GM19452 (cell line): ENCODE data around the gene NRN1.
"Not testable (repeated sequence)": the region's sequence is repeated elsewhere in the genome, so short reads cannot be mapped to it uniquely, and the experiment has no call there.

Experiments used
- ATAC-seq: cut with Tn5 transposase; IDR thresholded peaks from one replicate; pipeline ENCODE4 v1.9.1; 2021; ENCODE audit not compliant: unreplicated experiment

Gene NRN1

GRCh38 chr6:5984150-5985089 lies 22.3 kb downstream of the NRN1 start:
- ATAC-seq = no peak

DNA sequence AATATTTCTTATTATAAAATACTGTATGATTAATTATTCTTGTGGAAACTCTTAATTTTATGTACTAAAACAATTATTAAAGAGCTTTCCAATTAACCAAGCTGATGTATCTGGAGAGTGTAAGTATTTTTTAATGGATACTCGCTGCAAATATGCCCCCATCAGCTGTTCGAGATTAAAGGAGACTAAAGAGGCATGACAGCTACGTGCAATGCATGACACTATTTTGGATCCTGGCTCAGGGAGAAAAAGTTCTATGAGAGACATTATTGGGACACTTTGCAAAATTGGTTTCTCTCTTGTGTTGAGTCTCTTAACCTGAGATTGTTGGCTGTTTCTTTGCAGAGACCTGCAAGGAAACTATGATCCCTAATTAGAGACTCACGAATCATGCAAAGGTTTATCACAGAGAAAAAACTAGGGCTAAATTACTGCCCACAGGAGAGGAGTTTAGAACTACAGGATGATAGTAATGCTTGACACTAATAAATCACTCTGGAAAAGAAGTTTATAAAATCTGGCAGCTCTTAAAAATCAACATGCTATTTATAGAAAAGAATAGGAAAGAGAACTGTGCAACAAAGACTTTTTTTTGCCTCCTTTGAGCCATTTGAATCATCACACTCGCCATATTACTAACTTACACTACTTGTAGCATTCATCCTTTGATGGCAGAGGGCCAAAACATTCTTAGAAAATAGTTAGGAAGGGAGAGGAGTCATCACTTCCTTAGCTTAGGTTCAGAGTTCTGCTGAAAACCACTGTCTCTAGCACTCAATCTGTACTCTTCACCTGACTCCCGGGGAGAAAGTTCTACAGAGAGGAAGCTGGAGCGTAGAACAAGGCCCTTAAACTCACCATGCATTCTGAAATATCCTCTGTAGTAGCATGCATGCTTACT lies 25.3 kb downstream of the NRN1 start:
- no peak for ATAC-seq

- no peak for ATAC-seq
These were observed 26.9 kb downstream of the NRN1 start for GRCh38 chr6:5979650-5980420.

GRCh38 chr6:5976811-5977210 lies 29.9 kb downstream of the NRN1 start:
- ATAC-seq = no peak

- ATAC-seq = no peak
These were observed 37.6 kb downstream of the NRN1 start for GRCh38 chr6:5968817-5969734.

DNA sequence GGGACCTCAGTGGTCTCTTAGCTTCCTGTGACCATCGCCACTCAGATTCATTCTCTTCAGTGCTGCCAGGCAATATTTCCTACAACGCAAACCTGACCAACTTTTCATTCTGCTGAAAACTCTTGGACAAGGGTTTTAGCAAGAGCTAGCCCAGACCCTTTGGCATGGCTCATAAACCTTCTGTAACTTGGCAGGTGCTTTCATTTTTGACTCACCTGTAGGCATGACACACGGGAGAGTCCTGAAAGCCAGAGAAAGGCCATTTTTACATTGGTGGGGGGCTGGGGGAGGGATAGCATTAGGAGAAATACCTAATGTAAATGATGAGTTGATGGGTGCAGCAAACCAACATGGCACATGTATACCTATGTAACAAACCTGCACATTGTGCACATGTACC lies 38.7 kb downstream of the NRN1 start:
- ATAC-seq = not testable (repeated sequence)

- no peak for ATAC-seq
These were observed 39.1 kb downstream of the NRN1 start for GRCh38 chr6:5967594-5967993.

DNA sequence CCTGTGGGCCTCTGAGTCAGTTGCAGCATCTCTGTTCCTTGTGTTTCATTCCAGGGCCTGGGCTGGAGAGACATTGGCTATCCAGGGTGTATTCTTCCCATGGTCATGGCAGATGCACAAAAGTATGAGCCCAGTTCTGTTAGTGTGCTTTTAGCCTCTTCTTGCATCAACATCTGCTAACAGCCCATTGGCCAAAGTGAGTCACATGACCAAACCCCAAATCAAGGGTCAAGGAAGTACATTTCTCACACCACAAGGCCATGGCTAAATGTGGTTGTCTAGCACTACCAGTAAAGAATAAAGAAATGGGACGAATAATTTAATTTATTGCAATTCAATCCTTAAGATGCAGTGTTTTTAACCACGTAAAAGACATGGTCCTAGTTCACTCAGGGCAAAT lies 43.9 kb downstream of the NRN1 start:
- no peak for ATAC-seq

DNA sequence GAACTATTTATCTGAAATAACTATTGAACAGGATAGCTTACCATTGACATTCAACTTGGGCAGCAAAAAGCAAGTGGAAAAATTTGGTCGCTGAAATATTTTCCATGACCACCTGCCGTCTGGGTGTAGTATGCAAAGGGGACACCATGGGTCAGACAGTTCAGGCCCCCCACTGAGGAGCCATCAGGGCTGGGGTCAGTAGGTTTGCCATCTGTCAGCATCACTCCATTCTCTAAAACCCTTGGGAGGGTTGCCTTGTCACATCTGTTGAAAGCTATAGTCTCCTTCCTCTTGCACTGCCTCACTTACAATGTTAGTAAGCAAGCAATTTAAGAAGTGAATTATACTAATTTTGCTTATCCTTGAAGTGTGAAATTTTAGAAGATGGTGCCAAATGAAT lies 44.9 kb downstream of the NRN1 start:
- no peak for ATAC-seq

- no peak for ATAC-seq
These were observed 46.3 kb downstream of the NRN1 start for GRCh38 chr6:5960456-5960855.

DNA sequence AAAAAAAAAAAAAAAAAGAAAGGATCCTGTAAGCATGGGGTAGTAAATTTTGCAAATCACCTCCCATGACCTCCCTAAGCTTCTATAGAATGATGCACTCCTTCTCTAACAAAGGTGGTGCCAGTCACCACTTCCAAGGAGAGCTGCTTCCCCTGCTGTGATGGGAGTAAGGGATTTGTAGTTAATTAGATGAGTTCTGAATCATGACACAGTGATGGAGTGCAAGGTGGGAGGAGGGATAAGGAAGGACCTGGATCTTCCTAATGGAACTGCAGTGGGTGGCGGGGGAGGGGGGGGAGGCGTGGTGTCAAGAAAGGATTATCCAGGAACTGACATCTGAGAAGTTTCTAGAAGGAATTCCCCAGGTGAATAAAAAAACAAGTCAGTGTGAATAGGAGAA lies 47.8 kb downstream of the NRN1 start:
- ATAC-seq = no peak

DNA sequence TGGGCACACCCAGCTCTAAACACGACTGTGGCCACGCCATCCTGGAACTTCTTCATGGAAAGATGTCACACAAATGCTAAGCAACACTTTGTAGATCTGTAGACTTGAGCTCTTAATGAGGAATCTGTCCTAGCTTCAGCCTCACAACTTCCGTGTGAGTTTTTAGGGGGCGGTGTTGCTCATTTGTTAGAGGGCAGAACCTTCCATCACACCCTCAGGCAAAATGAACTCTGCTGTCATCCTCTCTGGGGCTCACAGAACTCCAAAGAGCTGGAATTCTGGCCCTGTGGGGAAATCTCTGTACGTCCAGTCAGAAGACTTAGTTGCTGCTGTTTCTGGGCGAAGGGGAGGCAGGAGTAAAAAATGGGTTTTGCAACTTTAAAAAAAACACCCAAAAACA lies 49.8 kb downstream of the NRN1 start:
- no peak for ATAC-seq

GRCh38 chr6:5950361-5950785 lies 56.4 kb downstream of the NRN1 start:
- no peak for ATAC-seq
